Fibroblast of peridontal ligament (primary cell): Measurements from ENCODE around the gene PLEKHN1.
A peak's percentile ranks its signal among the peaks of the same experiment; 100 is the strongest.
"Not testable (repeated sequence)": the region's sequence is repeated elsewhere in the genome, so short reads cannot be mapped to it uniquely, and the experiment has no call there.

Experiments used
- DNase-seq: peaks from one replicate; pipeline ENCODE4 v3.0.0-alpha.2; 2010; ENCODE audit errors: extremely low read depth

PLEKHN1 gene

GRCh38 chr1:942411-942821, 23.9 kb upstream of the PLEKHN1 start:
- DNase-seq, result no peak

DNA sequence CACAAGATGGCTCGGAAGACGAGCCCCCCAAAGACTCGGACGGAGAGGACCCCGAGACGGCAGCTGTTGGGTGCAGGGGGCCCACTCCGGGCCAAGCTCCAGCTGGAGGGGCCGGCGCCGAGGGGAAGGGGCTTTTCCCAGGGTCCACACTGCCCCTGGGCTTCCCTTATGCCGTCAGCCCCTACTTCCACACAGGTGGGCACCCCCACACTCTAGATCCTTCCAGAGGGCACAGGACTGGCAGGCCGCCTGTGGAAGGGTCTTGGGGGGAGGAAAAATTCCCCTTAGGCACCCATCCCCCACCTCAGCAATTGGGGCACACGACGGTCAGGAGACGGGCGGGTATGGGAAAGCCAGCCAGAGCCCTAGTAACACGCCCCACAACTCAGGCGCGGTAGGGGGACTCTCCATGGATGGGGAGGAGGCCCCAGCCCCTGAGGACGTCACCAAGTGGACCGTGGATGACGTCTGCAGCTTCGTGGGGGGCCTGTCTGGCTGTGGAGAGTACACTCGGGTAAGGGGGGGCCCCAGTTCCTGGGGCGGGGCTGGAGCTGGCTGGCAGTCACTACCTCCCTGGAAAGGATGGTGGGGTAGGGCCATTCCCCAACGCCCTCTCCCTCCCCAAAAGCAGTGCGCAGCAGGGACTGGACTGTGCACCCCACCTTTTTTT, 23.3 kb upstream of the PLEKHN1 start:
- DNase-seq, result no peak

DNA sequence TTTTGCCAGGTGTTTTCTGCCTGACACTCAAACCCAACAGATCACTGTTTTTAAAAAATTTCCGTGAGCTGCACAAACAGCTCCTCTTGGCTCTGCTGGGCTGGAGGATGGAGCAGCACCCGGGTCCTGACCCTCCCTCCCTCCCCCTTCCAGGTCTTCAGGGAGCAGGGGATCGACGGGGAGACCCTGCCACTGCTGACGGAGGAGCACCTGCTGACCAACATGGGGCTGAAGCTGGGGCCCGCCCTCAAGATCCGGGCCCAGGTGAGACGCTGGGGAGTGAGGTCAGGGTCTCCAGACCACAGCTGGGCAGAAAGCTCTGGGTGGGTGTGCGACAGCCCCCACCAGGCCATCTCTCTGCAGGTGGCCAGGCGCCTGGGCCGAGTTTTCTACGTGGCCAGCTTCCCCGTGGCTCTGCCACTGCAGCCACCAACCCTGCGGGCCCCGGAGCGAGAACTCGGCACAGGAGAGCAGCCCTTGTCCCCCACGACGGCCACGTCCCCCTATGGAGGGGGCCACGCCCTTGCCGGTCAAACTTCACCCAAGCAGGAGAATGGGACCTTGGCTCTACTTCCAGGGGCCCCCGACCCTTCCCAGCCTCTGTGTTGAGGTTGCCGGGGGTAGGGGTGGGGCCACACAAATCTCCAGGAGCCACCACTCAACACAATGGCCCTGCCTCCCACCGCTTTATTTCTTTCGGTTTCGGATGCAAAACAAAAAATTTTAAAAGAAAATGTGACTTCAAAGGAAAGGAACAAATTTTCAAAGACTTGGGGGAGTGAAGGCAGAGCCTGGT, 22.5 kb upstream of the PLEKHN1 start:
- DNase-seq, result no peak

DNA sequence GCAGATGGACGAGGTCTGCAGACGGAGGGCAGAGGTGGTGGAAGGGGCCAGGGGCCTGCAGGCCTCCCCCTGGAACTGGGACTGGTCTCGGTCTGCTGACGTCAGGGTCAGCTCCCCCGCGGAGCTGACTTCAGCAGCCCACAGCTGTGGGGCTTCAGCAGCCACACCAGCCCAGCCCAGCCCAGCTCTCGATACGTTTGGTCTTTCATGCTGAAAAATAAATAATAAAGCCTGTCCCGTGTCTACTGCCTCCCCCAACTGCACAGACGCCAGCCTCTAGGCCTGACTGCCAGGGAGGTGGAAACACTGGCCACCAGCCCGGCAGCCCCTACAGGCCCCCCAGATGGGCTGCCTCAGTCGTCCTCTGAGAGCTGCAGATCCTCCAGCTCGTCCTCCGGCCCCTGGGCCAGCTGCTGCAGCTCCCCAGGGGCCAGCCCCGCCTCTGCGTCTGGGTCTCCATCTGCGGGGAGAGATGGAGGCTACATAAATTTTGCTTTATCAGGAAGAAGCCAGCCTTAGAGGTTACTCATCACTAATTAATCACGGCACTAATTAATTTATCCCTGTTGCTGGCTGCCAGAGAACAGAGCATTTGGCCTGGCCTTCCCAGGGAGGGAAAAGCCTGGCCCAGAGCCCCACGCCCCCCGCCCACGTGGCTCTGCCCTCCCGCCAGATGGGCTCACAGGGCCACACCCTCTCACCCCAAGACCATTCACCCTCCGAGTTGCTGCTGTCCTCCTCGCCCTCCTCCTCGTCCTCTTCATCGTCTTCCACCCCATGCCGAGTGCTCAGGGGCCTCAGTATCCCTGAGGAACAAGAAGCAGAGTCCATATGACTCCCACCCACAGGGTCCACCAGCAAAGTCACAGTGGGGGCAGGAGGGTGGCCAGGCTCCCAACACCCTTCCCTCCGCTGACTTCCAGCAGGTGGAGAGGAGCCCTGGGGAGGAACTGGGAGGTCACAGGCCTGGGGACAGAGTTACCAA, 21.6 kb upstream of the PLEKHN1 start:
- no peak for DNase-seq

DNA sequence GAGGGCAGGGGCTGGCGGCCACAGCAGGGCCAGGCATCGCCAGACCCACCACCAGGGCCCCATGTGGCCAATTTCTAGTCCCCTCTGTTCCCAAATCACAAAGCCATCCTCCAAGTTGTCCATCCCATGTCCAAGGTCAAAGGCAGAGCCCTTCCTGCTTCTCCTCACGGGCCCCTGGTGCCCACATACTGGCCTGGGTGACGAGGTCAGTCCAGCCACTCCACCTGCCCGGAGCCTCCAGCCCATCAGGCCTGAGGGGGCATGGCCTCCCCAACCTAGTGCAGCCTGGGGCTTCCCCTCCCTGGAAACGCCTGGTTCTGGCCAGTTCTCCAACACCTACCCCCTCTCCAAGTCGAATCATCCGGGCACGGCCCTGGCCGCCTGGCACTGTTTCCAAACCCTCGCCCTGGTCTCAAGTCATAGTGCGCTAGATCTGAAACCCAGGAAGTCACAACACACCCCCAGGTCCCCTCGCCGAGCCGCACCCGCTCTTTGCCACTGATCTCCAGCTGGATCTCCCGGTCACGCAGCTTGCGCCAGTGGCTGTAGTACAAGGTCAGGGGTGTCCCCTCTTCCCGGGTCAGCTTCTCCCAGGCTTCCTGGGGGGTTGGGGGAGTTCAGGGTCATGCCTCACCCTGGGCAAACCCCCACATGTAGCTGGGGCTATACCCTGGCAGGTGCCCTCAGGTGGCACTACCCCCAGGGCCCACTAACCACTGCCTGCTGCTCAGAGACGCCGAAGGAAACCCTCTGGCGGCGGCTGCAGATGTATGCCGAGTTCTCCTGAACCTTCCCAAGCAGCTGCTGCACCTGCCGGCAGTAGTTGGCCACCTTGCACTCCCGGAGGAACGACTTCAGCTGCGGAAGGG, 20.4 kb upstream of the PLEKHN1 start:
- no peak for DNase-seq

DNA sequence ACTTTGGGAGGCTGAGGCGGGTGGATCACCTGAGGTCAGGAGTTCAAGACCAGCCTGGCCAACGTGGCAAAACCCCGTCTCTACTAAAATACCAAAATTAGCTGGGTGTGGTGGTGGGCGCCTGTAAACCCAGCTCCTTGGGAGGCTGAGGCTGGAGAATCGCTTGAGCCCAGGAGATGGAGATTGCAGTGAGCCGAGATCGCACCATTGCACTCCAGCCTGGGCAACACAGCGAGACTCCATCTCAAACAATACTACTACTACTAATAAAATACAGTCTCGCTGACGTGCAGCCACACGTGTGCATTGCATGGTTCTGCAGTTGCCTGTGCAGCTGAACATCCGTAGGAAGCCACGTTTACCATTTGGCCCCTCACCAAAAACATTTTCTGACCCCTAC, 19.5 kb upstream of the PLEKHN1 start:
- not testable (repeated sequence) for DNase-seq

GRCh38 chr1:947958-948357, 18.3 kb upstream of the PLEKHN1 start:
- DNase-seq, result no peak

GRCh38 chr1:950268-950667, 16.0 kb upstream of the PLEKHN1 start:
- DNase-seq, result no peak

DNA sequence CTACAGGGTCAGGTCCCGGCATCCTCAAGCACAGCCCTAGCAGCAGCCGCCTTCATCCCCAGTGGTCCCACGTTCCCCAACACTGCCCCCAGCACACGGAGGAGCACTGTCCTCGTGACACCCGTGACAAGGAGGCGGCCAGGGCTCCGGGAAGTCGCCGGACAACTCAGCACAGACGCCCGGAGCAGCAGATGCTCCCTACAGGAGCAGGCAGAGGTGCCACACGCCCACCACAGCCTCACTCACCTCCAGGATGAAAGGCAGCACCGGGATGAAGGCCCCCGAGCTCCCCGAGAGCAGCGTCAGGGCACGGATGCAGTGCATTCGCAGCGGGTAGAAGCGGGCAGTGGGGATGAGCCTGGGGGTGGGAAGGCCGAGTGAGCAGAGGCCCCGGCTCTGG, 15.4 kb upstream of the PLEKHN1 start:
- no peak for DNase-seq

DNA sequence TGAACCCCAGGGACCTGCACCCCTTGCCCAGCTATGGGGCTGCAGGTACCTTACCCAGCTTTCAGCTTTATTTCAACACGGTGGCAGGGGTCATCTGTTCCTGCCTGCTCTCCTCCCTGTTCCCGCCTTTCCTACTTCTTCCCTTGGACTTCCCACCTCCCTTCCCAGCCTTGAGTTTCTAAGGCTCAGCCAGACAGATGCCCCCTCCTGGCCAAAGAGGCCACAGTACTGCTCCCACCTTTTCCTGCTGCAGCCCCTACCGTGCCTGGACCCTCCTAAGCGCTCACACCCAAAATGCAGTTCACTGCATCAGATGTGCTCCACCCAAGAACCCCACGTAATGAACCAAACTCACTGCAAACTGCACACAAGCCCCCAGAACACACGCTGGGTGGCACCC, 14.9 kb upstream of the PLEKHN1 start:
- DNase-seq, result no peak

DNA sequence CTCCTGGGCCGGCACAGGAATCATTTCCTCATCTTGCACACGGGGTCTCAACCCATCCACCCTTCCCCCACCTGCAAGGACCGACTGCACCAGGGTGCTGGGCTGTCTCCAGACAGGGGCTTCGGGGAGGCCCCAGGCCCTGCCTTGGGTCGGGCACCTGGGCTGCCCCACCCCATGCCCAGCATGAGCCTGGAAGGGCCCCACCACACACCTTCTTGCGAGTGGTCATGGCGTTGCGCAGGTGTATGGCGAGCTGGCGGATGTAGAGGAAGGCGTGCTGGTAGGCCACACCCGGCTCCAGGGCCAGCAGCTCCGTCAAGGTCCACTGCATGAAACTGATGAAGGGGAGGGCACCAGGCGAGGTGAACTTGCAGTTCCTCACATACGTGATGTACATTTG, 14.1 kb upstream of the PLEKHN1 start:
- DNase-seq, result no peak

DNA sequence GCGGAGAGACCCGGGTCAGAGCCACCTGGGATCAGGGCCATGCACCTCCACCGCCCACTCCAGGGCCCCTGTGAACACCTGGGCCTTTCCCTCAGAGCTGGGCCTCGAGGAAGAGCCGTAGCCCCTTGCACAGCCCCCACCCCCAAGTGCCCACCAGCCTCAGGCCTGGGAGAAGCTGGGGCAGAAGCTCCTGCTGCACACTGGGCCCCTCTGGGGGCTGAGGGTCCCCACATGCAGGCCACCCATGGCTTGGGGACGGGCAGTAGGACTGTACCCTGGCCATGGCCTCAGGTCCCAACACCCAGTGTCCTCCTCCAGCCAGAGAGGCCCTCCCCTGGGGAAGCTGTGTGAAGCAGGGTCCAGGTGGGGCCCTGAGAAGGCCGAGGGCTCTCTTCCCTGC, 13.7 kb upstream of the PLEKHN1 start:
- DNase-seq, result no peak

DNA sequence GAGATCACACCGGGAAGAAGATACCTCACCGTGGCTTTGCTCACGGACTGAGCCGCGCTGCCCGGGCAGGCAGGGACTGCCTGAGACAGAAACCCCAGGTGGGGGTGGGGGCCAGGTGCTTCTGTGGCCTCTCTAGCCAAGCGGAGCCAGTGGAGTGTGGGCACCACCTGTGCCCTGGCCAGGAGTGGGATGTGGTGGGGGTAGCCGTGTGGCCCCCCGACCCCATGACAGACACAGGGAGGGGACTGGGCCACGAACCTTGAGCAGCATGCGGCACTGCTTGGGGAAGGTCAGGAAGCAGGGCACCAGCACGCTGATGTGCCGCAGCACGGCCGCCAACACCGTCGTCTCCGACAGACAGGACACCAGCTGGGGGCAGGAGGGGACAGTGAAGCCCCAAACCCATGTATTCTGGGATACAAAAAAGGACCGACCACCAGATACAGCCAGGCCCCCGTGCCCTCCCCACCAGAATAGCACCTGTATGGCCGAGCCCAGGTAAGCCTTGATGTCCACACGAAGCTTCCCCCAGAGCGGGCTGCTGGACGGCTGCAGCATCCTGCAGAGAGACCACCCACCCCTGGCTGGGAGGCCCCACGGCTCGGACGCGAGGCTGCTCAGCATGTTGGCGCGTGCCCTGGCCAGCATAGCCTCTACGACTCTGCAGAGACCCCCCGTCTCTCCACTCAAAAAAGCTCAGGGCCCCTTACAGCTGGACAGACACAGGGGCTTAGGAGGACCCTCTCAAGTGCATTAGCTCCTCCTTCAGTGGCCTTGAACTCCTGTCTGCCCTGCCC, 12.6 kb upstream of the PLEKHN1 start:
- DNase-seq, result no peak

DNA sequence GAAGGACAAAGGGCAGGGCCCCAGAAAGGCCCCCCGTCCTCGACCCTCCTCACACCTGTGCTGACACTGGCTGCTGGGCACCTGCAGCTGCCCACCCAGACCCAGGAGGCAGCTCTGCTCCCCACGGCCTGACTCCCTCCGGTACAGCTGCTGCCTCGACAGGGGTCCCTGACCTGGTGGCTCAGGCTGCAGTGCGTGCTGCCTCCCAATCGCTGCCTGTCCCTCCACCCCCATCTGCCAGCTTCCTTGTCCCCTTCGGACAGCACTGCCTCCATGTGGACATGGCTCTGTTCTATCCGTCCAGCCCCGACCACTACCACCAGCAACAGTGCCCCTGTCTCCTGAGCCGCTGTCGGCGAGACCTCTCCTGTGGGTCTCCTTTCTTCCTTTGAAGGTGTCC, 11.4 kb upstream of the PLEKHN1 start:
- DNase-seq, result no peak

- no peak for DNase-seq
Measured at GRCh38 chr1:955474-955873, 10.8 kb upstream of the PLEKHN1 start.

GRCh38 chr1:956636-957035, 9.6 kb upstream of the PLEKHN1 start:
- DNase-seq, result no peak

- peak; percentile 77 for DNase-seq
Measured at GRCh38 chr1:958823-959730, 7.2 kb upstream of the PLEKHN1 start, which contains the start of gene NOC2L. Gene NOC2L (minus strand): TSS chr1:959256. CDS start chr1:959240, 16 bp downstream.

DNA sequence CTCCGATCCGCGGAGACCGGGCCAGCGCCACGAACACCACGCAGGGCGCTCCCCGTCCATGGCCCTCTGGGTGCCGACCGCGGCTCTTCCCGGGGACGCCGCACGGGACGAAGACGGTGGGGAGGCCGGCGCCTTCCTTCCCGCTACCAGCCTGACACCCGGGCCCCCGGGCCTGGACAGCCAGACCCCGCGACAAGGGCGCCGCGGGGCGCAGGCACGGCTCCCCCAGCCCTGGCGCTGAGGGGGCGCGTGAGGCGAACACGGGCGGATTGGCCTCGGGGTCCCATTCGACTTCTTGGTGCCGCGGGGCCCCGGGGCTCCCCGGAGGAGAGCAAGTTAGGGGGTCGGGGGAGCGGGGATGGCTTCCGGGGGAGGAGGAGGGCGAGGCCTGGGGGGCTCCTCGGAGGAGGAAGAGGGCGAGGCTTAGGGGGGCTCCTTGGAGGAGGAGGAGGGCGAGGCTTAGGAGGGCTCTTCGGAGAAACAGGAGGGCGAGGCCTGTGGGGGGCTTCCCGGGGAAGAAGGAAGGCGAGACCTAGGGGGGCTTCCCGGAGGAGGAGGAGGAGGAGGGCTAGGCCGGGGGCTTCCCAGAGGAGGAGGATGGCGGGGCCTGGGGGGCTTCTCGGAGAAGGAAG, 6.4 kb upstream of the PLEKHN1 start:
- no peak for DNase-seq
